Heart right ventricle (tissue), 16 donors: ENCODE measurements around the gene KCNJ11. TPM values are rescaled to one million over a fixed set of nuclear protein-coding genes. Genes with fewer than 3 reads are reported as not detected.

Experiments used
- ATAC-seq, 8 donors: fragments of 200-7000 bp; cut with Tn5 transposase; one replicate each; pipeline ENCODE4 v1.9.1; 2020; ENCODE audit warnings: mild to moderate bottlenecking in 8 of 8, moderate library complexity in 8 of 8, moderate number of reproducible peaks in 1 of 8
- DNase-seq, 2 donors: peaks; one replicate each; pipeline ENCODE4 v3.0.0-alpha.2; 2020
- H3K27ac ChIP-seq, 10 donors: fragments of 200-600 bp; sonication (generic) in 2 of 10; one replicate each; pipeline versions ENCODE4 v1.5.0 to v1.8.0; 2020 to 2022; ENCODE audit warnings: mild to moderate bottlenecking in 3 of 10
- H3K27me3 ChIP-seq, 7 donors: fragments of 200-600 bp; one replicate each; pipeline ENCODE4 v1.8.0; 2021 to 2022; ENCODE audit warnings: mild to moderate bottlenecking in 2 of 7
- H3K36me3 ChIP-seq, 9 donors: fragments of 200-600 bp; sonication (generic) in 1 of 9; one replicate each; pipeline versions ENCODE4 v1.5.0 to v1.8.0; 2020 to 2022; ENCODE audit warnings: mild to moderate bottlenecking in 2 of 9
- H3K4me1 ChIP-seq, 9 donors: fragments of 200-600 bp; sonication (generic) in 1 of 9; one replicate each; pipeline versions ENCODE4 v1.5.0 to v1.8.0; 2020 to 2022; ENCODE audit warnings: mild to moderate bottlenecking in 4 of 9
- H3K4me3 ChIP-seq, 10 donors: fragments of 200-600 bp; sonication (generic) in 2 of 10; one replicate each; pipeline versions ENCODE4 v1.5.0 to v1.8.0; 2020 to 2022; ENCODE audit warnings: mild to moderate bottlenecking in 7 of 10, moderate library complexity in 2 of 10
- H3K9me3 ChIP-seq, 11 donors: fragments of 200-600 bp in 10 of 11; sonication (generic) in 2 of 11; one replicate each; pipeline versions ENCODE4 v1.5.0 to v1.8.0; 2013 to 2022; ENCODE audit warnings: mild to moderate bottlenecking in 2 of 11, control low read depth in 1 of 11, moderate library complexity in 1 of 11
- WGBS, 2 donors: extraction: QIAGEN DNeasy Blood & Tissue Kit; methylation state at CpG; one replicate each; pipeline ENCODE4 v1.1.7; 2013; ENCODE audit warnings: inconsistent platforms in 1 of 2; 5-methylcytosine and 5-hydroxymethylcytosine counted together
- intact Hi-C, 10 donors: fragments of 100-400 bp; cut with DNase I; formaldehyde crosslinking; loops; one replicate each; pipeline versions ENCODE4 v1.11.1 to v1.14.2; 2022
- polyA plus RNA-seq, 2 donors: library from polyadenylated mRNA; stranded (reverse); fragments of 200-250 nt; gene quantifications; one replicate each; pipeline ENCODE4 v1.2.3, GENCODE V29; 2013
- total RNA-seq, 10 donors: library from RNA; stranded (reverse); fragmentation: NEBNext Ultra II Directional in 3 of 10; extraction: Animal tissue kit (Norgen Biotek cat#: 25700) in 3 of 10; gene quantifications; one replicate each; pipeline versions ENCODE4 v1.2.1 to v1.2.4, GENCODE V29; 2021 to 2023
- TF ChIP-seq, protein P1 (sequence below), 9 donors: fragments of 200-600 bp; sonication (generic) in 2 of 9; IDR thresholded peaks; one replicate each; pipeline versions ENCODE4 v1.5.0 to v1.8.0; 2021 to 2022; ENCODE audit warnings: antibody characterized with exemption in 9 of 9, mild to moderate bottlenecking in 5 of 9, moderate library complexity in 1 of 9
- donor health status: Arrhythmogenic right ventricular cardiomyopathy.
- donor health status: ischemic (EF 13 %, LVEDD 7.1; RV severe dilation, severe dysfunction).
- donor health status: healthy with polysubstance abuse.
- donor health status: DM: no; HTN: yes; CAD: no.
- donor health status: DM: no; HTN: no; CAD: no.
- donor health status: ischemic (EF 25% LVEDD 6.9; RV normal size, moderate dysfunction).
- donor health status: ischemic (EF 25% LVEDD 5.7; RV mildly dilated, moderate dysfunction).
- donor health status: healthy.
- donor health status: DM: yes; HTN: yes; CAD: no.
- donor health status: Ischemic cardiomyopathy.
- donor health status: ischemic (EF 35%, LVEDD 5.7; RV mildly dilated, moderate dysfunction).
- donor health status: nonischemic (EF 11% LVEDD 7.7; RV severe dilation, severe dysfunction).
- donor health status: DM: yes; HTN: yes; CAD: no.
- donor health status: PGD.
- donor health status: ischemic (EF 29% LVEDD 5.4; RV normal size, mild dysfunction).
- donor health status: nonischemic (EF 23%, LVEDD 6.1; RV moderate dilation, normal function).

Gene KCNJ11
- total and polyA plus RNA-seq, 12 donors: 8.9 to 27.0 (median 13.9) TPM

GRCh38 chr11:17369094-17369493 is 19.4 kb downstream of the KCNJ11 start:
- ATAC-seq (no peak), DNase-seq (no peak)
- no peak overlapping the region for H3K4me3 ChIP-seq
- no peaks in the 10 kb centered on the region for H3K27me3 ChIP-seq
- peaks cover 0 to 4% (median 0%) of the 10 kb centered on the region in 9 donors for H3K4me1 ChIP-seq
- intact Hi-C loops: no loop called here
- TF ChIP-seq, protein P1, sequence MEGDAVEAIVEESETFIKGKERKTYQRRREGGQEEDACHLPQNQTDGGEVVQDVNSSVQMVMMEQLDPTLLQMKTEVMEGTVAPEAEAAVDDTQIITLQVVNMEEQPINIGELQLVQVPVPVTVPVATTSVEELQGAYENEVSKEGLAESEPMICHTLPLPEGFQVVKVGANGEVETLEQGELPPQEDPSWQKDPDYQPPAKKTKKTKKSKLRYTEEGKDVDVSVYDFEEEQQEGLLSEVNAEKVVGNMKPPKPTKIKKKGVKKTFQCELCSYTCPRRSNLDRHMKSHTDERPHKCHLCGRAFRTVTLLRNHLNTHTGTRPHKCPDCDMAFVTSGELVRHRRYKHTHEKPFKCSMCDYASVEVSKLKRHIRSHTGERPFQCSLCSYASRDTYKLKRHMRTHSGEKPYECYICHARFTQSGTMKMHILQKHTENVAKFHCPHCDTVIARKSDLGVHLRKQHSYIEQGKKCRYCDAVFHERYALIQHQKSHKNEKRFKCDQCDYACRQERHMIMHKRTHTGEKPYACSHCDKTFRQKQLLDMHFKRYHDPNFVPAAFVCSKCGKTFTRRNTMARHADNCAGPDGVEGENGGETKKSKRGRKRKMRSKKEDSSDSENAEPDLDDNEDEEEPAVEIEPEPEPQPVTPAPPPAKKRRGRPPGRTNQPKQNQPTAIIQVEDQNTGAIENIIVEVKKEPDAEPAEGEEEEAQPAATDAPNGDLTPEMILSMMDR (IDR thresholded peaks at IDR 0.05): no peak
- no peak overlapping the region for H3K27ac ChIP-seq
- H3K9me3 ChIP-seq: peaks cover 0 to 66% (median 45%) of the 10 kb centered on the region in 11 donors
- H3K36me3 ChIP-seq: peaks cover 0 to 71% (median 27%) of the 10 kb centered on the region in 9 donors

GRCh38 chr11:17368551-17368950 is 19.9 kb downstream of the KCNJ11 start:
- Histone ChIP-seq H3K36me3 (peaks cover 0 to 66% (median 27%) of the 10 kb centered on the region in 9 donors), H3K27me3 (no peaks in the 10 kb centered on the region), H3K4me1 (peaks cover 0 to 4% (median 0%) of the 10 kb centered on the region in 9 donors), H3K27ac (no peak overlapping the region), H3K9me3 (peaks cover 0 to 61% (median 44%) of the 10 kb centered on the region in 11 donors), H3K4me3 (no peak overlapping the region)
- 91 to 93% methylated on average over 3 of the region's 3 CpGs for WGBS, 2 donors
- TF ChIP-seq, protein P1 (IDR thresholded peaks at IDR 0.05): no peak
- ATAC-seq (no peak), DNase-seq (no peak)
- intact Hi-C loops: no loop called here

DNA sequence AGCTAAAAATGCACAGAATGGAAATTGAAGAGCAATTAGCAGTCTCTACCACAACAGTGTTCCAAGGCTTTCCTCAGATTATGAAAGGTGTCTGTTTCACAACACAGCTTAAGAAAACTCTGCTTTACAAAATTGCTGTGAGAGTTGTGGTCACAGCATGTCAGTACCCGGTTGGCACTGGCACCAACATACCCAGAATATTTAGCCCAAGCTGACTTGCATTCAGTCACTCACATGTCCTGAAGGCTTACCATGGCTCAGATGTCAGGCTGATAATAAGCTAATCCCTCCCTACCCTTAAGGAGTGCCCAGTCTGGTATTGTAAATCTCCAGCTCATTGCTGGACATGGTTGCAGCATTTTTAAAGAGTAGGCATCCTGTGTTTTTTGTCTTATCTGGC is 22.0 kb downstream of the KCNJ11 start:
- 83 to 96% methylated on average over 1 of the region's 1 CpG for WGBS, 2 donors

DNA sequence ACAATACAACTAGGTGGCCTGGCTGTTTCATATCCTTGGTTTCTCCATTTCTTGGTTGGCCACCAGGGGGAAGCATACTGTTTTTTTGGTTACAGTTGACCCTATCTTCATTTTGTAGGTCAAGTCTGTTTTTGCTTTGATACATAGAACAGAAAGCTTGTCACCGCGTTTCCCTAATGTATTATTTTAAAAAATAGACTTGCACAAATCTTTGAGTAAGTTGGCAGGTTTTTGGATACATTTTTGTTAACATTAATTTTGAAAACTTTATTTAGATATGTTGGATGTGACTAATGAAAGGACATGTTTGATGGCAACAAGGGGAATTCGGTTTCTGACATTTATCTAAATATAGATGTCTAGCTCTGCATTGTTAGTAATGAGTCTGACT is 33.9 kb downstream of the KCNJ11 start:
- H3K9me3 ChIP-seq: peaks cover 0 to 7% (median 0%) of the 10 kb centered on the region in 11 donors
- DNase-seq (peak in 1 of 2 donors; percentile 79), ATAC-seq (peak in 5 of 8 donors; percentile 44 to 76 (median 59))
- 34 to 36% methylated on average over 3 of the region's 3 CpGs for WGBS, 2 donors
- TF ChIP-seq, protein P1 (IDR thresholded peaks at IDR 0.05): peak; percentile 53 to 79 (median 69)
- H3K4me1 ChIP-seq: peaks cover 0 to 34% (median 16%) of the 10 kb centered on the region in 9 donors
- intact Hi-C loops: loop anchor here in 2 of 10 donors (5.0 kb wide), 2 partner anchors 77 to 122 kb away; partner anchors contain the start of gene NUCB2 (in 2 of the 2)
- H3K27me3 ChIP-seq: peaks cover 0 to 4% (median 0%) of the 10 kb centered on the region in 7 donors
- no peak overlapping the region for H3K27ac ChIP-seq
- H3K36me3 ChIP-seq: peaks cover 0 to 4% (median 0%) of the 10 kb centered on the region in 9 donors
- peak overlapping the region in 2 of 10 donors; percentile 72 to 74 for H3K4me3 ChIP-seq

More for the DNA sequence above, 22.0 kb downstream of the KCNJ11 start:
- DNase-seq (no peak), ATAC-seq (no peak)
- H3K36me3 ChIP-seq: peaks cover 0 to 45% (median 14%) of the 10 kb centered on the region in 9 donors
- peaks cover 0 to 41% (median 26%) of the 10 kb centered on the region in 11 donors for H3K9me3 ChIP-seq
- peaks cover 0 to 4% (median 0%) of the 10 kb centered on the region in 9 donors for H3K4me1 ChIP-seq
- H3K27ac ChIP-seq: no peak overlapping the region
- intact Hi-C loops: no loop called here
- no peaks in the 10 kb centered on the region for H3K27me3 ChIP-seq
- no peak overlapping the region for H3K4me3 ChIP-seq
- TF ChIP-seq, protein P1 (IDR thresholded peaks at IDR 0.05): no peak
